Umbilical cord (tissue), 2 donors: Measurements from ENCODE around the gene CDH4. TPM values are rescaled to one million over a fixed set of nuclear protein-coding genes. Genes with fewer than 3 reads are reported as not detected.

ENCODE experiments used
- DNase-seq: peaks from one replicate; pipeline ENCODE4 v3.0.0-alpha.2; 2015; ENCODE audit warnings: low spot score
- total RNA-seq: library from RNA; depleted of rRNA; stranded (reverse); fragments of >200 nt; gene quantifications from one replicate; pipeline ENCODE4 v1.2.3, GENCODE V29; 2014; ENCODE audit warnings: low replicate concordance; ENCODE audit not compliant: insufficient read depth

Gene CDH4
- total RNA-seq, 1 donor from 2014 or later = 0.48 TPM

DNA sequence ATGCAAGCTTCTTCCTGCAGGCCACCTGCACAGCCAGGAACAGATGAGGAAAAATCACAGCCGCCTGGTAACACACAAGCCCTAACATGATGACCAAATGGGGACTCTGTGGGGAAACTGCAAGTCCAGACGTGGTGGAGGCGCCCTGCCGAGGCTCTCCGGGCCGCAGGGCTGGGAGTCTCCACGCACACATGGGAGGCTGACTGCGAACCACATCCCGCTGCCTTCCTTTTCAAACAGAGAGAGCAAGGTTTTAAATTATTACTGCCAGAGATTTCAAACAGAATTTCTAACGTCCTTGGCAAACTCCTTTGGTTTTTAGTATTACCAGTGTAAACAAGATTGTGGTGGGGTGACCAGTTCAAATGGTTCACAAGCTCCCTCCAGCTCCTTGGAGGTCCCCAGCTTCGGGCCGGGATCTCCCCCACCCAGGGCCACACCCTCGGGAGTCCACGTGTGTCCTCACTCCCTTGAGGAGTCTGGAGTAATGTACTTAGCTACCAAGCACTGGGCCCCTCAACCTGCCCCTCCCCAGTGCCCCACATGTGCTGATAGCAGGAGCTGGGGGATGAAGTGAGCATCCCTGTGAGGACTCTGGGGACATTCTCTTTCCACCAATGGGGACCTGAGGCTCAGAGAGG, 560.9 kb downstream of the CDH4 start:
- no peak for DNase-seq

DNA sequence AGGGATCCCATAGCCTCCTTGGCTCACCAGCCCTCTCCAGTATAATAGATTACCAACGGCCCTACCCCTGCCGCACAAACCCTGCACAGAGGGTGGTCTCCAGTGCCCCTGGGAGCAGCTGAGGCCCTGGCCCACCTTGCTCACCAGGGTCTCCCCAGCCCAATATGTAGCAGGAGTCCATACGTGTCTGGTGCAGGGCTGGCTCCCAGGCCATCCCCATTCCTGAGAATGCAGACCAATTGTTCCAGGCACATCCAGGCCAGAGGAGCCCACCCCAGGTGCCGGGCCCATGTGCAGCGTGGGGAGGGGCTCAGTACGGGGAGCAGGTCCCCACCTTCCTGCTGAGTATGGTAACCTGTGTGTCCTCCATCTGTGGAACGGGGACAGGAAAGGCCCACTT, 561.7 kb downstream of the CDH4 start:
- DNase-seq = no peak

DNA sequence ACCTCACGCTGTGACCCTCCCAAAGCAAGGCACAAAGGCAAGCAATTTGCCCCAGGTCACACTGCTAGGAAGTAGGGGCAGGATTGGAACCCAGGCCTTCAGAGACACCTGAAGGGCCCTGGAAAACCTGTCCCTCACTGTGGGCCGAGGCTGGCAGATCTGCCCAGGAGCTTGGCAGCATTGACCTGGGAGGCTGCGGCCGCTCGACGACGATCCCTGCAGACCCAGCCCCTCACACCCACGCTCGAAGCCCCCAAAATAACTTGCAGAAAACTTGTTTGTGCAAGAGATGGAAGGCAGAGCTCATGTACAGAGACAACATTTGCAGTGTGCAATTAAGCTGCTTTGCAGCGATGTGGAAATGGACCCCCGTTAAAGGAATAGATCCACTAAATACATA, 562.2 kb downstream of the CDH4 start:
- DNase-seq = no peak

DNA sequence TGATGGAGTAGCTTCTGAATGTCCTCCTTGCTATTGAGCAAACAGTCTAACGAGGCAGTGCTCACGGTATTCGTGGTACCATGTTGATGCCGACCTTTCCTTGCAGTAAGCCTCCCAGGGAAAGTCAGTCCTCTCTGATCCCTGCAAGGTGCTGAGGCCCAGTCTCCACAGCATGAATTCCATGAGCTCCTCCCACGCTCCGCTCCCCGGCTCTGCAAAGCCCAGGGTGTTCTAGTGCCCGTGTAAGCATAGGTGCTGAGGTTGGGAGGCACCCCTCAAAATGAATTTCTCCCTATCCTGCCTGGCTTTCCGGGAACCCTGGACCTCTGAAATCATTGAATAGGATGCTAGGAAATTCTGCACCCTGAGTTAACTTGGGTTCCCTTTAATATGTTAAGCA, 562.7 kb downstream of the CDH4 start:
- DNase-seq = no peak

DNA sequence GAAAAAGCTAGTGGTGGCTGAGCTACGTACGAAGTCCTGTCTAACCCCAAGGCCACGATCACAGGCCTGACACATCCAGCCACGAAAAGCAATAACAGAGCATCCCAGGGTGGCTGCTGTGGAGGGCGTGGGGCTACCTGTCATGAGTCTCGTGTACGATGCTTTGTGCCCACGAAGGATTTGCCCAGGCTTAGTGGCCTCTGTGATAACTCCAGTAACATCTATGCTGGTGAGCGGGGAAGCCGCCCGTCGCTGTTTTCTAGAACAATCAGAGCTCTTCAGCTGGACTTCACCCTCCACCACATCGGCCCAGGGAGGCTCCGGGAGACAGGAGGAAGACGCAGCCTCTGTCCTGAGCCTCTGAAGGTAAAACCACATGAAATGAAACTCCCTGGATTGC, 563.1 kb downstream of the CDH4 start:
- no peak for DNase-seq

DNA sequence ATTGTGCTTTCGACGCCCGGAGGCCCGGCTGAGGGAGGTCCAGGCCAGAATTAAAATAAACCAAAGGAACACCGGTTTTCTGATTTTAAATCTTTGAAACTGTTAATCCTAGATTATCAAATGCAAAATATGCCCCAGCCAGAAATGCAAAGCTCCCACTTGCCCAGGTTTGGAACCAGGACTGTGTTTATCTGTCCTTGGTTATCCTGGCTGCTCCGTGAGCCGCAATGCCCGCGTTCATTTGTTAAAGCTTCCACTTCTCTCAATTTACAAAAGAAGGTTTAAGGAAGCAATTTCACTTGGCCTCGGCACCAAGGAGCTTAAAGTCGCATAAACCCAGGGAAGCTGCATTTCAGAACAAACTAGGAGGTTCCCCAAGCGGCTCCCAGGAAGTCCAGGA, 563.6 kb downstream of the CDH4 start:
- no peak for DNase-seq

DNA sequence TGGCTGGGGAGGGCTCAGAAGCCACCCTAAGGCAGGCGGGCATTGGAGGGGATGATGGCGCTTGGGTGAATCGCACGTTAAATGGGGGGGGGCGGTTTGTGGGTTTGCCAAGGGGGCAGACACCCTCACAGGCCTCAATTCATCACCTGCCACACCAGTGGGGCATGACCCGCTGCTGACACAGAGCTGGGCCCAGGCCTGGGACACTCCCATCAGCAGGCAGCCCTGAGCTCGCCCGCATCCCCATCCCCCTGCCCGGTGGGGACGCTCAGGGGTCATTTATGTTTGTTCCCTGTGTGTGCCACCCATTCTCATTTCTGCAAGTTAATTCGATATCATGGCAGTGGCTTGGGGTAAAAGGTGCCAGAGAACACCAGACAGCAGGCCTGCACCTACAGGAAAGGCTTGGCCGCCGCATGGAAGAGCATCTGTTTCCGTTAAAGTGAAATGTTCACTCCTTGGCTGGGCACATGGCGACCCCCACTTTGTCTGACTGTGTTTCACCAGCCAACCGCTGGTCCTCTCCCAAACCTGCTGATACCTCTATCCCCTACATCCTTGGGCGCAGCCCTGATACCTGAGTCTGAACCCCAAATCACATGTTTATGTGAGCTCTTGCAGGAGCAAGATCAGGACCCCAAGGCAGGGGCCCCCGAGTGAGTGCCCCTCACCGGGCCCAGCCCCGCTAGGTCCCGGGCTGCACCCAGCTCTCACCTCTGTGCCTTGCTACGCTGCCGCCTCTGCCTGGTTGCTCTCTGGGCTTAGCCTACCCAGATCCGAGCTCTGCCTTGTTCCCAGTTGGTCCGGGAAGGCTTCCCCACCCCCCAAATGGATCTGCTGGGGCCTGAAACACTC, 564.8 kb downstream of the CDH4 start:
- no peak for DNase-seq

DNA sequence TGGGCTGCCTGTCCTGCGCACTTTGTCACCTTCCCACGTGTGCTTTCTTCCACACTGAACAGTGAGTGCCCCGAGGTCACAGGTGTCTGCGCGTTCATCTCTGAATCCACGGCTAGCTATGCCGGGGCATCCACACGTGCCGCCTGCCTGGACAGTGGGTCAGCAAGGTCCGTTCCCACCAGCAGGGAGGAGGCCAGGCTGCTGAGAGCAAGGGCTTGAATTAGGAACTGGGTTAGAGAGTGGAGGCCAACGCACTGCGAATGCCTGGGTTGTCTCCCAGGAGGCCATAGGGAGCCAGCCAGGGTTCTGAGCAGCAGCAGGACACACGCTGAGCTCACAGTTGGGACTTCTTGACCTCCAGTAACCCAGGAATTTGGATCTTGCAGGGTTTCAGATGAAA, 565.5 kb downstream of the CDH4 start:
- no peak for DNase-seq

DNA sequence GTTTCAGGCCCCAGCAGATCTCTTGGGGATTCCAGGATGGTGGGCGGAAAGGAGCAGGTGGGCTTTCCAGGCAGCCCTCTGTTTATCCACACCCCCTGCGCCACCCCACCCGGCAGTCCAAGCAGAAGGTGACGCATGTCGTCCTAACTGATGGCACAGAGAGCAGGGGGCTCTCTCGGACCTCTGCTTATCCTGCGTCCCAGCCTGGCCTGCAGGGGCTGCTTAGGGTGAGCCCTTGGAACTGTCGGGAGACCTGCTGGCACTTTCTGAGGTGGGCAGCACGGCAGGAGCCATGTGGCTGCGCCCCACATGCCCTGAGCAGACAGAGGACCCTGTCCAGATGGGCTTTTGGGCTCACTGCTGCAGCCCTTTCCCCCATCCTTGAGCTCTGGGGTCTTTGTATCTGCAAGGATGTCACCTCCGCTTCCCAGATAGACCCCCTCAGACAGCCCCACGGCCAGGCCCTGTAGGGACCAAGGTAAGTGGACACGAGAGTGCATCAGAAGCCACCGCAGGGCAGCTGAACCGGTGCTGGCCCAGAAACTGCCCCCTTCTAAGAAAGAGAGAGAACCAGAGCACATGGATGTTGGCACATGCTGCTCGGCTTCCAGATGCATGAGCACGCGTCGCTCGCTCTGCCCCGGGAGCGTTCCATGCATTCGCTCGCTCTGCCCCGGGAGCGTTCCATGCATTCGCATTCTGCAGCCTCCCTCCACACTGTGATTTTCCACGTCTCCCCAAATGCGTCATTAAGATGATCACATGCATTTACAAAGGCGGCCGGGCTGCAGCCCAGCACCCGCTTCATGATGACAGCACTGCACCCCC, 566.9 kb downstream of the CDH4 start:
- no peak for DNase-seq

DNA sequence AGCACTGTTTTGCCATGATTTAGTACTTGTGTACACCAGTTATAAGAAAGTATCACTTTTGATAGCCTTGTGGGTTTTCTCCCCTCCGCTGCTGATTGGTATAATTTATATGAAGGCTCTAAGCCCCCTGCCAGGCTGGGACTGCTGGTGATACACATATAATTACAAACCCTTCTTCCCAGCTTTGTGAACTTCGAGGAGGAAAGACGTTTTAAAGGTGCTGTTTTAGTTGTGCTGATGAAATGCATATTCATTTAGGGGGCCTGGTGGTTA, 567.4 kb downstream of the CDH4 start:
- DNase-seq = no peak

DNA sequence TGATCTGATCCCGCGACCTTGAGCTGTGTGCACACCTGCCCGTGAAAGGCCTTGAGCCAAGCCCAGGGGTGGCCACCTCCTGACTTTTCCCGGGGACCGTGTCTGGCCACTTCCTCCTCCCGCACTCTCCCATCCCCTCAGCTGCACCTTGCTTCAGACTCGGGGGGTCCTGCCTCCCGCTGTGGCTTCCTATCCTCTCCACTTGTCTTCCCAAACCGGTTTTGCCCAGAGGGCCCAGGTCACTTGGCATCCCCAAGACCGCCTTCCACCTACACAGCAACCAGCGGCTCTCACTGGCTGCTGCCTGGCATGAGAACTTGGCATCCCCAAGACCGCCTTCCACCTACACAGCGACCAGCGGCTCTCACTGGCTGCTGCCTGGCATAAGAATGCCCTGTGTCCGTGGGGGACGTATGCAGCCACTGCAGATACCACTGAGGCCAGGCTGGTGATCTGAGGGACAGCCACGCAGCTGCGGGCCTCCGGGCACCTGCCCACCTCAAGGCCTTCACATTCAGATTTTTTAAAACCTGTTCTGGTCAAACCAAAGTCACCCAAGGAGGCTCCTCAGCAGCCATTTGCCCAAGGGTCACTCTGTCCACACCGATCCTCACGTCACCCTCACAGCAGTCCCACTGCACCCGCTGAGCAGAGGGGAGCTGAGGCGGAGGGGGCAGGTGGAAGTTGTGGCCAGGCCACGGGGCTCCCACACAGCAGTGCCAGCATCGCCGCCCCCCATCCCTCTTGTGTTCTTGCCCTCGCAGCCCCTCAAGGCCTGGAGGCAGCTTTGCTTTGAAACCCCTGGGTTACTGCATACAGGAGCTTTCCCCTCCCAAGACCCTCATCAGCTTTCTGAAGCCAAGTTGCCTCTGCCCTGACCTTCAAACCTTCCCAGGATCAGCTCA, 568.1 kb downstream of the CDH4 start:
- no peak for DNase-seq

DNA sequence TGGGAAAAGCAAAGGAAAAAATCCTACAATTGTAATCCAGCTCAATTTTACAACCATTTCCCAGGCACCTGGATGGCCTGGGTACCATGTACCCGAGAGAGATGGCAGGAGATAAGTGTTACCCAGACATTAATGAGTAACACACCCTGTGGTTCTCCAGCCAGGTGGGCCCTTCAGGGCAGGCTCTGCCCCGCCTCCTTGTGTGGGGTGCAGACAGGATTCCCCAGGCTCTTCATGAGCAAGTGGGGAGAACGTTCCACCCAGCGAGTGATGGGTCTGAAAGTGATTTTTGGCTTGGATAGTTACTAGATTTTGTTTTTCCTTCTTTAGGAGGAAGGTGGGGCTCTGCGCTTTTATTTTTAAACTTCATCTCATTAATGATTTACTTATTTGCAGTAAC, 569.7 kb downstream of the CDH4 start:
- no peak for DNase-seq

DNA sequence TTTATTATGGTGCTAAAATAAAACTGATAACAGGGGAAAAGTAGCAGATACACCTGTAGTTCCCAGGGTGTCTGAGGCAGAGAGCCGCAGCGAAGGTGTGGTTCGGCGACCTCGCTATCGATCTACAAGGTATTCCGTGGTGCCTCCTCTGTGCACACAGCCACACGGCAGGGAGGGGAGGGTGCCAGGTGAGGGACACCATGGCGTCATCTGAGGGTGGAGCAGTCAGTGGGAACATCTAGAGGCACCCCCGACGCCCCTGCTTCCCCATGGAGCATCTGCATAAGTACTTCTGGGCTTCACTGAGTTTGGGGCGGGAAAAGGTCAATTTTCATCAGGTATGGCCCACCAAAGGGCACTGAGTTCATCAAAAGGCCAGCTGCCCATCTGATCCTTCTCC, 570.3 kb downstream of the CDH4 start:
- DNase-seq = no peak

DNA sequence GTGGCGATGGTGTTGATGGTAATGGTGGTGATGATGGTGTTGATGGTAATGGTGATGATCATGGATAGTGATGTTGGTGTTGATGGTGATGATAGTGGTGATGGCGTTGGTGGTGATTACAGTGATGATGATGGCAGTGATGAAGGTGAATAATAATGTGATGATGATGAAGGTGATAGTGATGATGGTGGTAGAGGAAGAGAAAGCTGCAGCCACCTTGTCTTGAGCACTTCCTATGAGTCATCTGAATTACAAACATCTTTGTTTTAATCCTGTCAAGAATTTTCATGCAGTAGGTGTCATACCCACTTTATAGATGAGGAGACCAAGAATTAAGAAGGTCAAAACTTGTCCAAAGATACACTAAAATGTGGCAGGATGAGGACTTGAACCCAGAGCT, 571.2 kb downstream of the CDH4 start:
- DNase-seq = no peak

DNA sequence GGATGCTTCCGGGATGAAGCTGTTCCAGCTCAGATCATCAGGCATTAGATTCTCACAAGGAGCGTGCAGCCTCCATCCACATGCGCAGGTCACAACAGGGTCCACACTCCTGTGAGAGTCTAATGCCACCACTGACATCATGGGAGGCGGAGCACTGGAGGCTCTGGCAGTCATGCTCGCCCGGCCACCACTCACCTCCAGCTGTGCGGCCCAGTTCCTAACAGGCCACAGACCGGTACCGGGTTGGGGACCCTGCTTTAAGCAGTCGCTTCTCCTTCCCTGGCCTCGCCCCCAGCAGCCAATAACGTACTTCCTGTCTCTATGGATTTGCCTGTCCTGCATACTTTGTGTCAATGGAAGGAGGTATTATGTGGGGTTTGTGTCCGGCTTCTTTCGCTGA, 576.8 kb downstream of the CDH4 start:
- DNase-seq = no peak

DNA sequence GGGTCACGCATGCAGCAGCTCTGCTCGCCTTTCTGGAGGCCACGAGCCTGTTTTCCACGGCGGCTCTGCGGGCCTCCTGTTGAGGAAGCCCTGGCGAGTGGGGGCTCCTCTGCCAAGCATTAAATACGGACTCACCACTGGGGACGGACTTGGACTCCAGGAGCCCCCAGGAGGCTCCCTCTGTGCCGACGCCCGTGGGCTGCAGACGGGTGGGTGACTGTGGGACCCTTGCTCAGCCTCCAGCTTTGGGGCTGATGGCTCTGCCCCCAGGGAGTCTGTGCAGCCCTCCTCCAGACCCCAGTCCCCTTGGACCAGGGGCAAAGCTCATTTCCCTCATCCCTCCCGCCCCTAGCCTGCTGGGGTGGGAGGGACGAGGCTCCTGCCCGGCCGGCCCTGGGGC, 577.5 kb downstream of the CDH4 start:
- no peak for DNase-seq

DNA sequence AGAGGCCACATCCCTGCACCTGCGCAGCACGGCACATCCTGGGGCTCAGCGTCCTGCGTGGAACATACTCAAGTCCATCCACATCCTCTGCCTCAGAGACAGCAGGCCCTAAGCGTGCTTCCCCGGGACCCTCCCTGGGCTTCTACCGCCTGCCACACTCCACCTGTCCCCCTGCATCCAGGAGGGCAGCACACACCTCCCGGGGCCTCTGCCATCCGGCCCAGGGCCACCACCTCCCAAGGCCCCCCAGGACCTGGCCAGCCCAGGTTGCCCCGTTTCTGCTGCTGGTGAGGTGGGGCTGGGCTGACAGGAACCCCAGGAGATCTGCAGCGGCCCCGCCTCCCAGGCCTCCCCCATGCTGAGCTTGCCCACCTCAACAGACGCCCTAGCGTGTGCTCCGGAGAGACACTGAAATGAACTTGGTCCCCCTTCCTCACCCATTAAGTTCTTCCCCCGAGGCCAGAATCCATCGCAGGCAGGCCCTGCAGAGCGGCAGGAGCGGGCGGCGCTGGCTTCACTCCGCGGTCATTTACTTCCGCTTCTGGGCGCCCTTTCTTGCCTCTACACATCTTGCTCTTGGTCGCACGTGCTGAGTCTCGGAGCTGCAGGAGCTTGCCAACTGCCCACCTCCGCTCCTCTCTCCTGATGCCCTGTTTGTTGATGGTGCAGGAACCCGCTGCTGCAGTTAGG, 578.3 kb downstream of the CDH4 start:
- DNase-seq = no peak

DNA sequence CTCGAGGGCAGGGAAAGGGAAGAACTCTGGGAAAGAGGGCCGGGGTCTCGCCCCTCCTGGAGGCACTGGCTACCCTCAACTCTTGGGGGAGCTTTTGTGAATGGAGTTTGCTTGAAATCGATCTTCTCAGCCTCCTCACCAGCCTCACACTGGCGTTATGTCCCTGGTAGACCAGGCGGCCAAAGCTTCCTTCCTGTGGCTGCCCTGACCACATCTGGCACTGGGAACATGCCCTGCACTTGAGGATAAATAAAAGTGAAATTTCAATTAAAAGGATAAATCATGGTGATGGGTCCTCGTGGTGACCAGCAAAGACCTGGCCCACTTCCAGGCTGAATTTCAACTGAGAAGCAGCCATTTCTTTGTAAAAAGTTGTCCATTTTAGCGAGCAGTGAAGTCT, 578.9 kb downstream of the CDH4 start:
- DNase-seq = no peak

DNA sequence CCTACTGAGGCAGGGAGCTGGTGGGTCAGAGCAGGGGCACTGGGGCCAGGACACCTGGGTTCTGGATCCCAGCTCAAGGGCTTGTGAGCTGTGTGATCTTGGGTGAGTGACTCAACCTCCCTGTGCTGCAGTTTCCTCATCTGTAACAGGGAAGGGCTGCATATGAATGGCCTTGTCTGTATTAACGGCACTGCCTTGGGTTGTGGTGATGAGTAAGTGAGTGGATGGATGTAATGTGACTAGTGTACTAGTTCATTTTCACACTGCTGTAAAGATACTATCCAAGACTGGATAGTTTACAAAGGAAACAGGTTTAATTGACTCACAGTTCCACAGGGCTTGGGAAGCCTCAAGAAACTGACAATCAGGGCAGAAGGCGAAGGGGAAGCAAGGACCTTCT, 580.1 kb downstream of the CDH4 start:
- no peak for DNase-seq

DNA sequence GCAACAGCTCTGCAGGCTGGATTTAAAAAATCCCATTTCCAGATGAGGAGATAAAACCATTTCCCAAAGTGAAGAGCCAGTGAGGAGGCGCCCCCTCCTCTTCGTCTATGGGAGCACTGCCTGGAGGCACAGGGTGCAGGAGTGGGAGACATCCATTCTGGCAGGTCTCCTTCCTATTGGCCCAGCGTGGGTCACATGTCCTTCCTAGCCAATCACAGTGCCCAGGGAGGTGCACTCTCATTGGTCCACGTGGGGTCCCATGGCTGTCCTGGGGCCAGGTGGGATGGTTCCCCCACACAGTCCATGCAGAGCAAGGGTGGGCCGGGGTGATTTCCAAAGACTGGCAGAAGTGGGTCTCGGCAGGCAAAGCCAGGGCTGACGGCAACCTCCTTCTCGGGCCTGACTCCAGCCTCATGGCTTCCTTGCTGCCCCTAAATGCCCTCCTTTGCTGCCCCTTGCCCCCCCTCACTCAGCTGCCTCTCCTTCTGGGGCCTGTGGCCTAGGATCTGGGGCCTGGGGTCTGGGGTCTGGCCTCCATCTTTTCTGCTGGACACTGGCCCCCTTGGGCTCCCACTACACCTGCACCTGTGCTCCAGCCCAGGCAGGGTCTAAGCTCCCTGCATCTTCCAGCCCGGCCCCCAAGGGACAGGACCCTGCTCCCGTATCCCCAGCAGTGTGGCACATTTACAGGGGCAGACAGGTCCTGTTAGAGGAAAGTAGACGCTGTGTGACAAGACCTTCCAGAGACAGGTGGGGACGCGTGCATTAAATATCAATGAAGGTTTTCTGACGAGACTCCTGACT, 581.9 kb downstream of the CDH4 start:
- DNase-seq = no peak
